Stromal cell of bone marrow (primary cell): ENCODE data around the gene UTF1.
"Not testable (repeated sequence)": the region's sequence is repeated elsewhere in the genome, so short reads cannot be mapped to it uniquely, and the experiment has no call there.

Experiments
- DNase-seq: peaks from one replicate; pipeline ENCODE4 v3.0.0-alpha.2; 2012; ENCODE audit warnings: low read depth

The UTF1 gene

GRCh38 chr10:133229265-133230043 lies 563 bp upstream of the UTF1 start:
- DNase-seq = no peak

GRCh38 chr10:133230387-133231195 lies 574 bp downstream of the UTF1 start:
- DNase-seq = no peak

- no peak for DNase-seq
These were observed 1.4 kb downstream of the UTF1 start for GRCh38 chr10:133231244-133231945.

GRCh38 chr10:133231946-133232574 lies 2.0 kb downstream of the UTF1 start:
- no peak for DNase-seq

GRCh38 chr10:133234796-133235195 lies 4.8 kb downstream of the UTF1 start:
- DNase-seq = not testable (repeated sequence)

GRCh38 chr10:133235265-133235855 lies 5.3 kb downstream of the UTF1 start:
- DNase-seq = no peak

DNA sequence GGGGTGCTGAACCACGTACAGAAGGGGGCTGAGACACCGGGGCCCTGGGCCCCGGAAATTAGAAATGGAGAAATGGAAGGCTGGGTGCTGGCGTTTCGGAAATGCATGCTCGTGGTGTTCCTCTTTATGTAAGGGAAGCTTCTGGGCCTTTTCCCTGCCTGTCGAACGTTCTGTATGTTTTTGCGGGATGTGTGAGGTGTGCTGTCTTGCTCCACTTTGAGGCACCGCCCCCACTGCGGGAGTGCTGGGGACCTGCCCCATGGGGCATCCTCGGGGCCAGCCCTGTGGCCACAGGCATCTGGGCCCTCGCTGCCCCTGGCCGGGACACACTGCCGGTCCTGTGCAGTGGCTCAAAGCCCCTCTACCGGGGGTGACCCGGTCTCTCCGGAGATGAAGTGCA lies 5.9 kb downstream of the UTF1 start:
- no peak for DNase-seq

- no peak for DNase-seq
These were observed 6.6 kb downstream of the UTF1 start for GRCh38 chr10:133236401-133237240.

DNA sequence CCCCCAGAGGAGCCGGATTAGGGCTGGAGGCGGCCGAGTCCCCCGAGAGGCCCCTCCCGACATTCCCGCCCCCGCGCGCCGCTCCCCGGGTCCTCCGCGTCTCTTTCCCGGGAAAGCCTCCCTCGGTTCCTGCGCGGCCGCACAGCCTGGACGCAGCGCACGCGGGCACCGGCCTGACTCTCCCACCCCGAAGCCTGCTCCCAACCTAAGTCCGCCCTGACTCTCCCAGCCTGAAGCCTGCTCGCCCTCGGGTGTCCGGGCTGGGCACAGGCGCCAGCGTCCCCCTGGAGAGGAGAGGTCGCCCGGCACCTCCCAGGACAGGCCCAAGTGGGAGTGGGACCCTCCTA lies 7.2 kb downstream of the UTF1 start:
- DNase-seq = no peak

- DNase-seq = no peak
These were observed 7.8 kb downstream of the UTF1 start, which contains the start of gene VENTX for GRCh38 chr10:133237588-133238465. VENTX (plus strand) TSS chr10:133237855; CDS start chr10:133237915, 60 bp downstream.

DNA sequence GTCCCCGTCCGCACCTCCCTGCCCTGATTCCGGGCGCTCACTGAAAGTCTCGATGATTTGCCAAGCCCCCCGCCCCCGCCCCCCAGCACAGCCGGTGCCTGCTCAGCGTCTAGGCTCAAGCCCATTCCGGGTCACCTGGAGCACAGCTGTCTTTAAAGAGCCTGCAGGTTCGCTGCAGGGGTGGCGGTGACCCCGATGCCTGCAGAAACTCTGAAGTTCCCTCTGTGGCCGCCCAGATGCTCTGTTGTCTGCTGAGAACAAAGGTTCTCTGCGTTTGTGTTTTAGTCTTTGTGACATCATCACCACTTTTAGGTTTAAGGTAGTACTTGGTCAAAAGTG lies 8.4 kb downstream of the UTF1 start:
- no peak for DNase-seq

- DNase-seq = no peak
These were observed 10.0 kb downstream of the UTF1 start for GRCh38 chr10:133239990-133240389.

GRCh38 chr10:133241501-133242205 lies 11.6 kb downstream of the UTF1 start:
- DNase-seq = no peak

GRCh38 chr10:133242611-133243356 lies 12.8 kb downstream of the UTF1 start:
- no peak for DNase-seq

DNA sequence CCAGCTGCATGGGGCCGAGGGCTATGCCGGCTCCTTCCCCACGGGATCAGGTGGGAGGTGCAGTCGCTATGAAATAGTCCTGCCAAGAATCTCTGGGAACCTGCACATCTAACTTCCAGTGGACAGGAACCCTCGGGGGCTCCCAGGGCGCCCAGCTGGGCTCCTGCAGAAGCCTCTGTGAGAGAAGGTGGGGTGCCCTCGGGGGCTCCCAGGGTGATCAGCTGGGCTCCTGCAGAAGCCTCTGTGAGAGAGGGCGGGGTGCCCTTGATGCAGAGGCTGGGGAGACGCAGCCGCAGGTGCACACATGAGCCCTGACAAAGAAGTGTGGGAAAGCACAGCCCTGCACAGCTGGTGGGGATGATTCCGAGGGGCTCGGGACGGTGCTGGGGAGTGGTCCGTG lies 13.6 kb downstream of the UTF1 start:
- no peak for DNase-seq

GRCh38 chr10:133245439-133246235 lies 15.6 kb downstream of the UTF1 start:
- no peak for DNase-seq

DNA sequence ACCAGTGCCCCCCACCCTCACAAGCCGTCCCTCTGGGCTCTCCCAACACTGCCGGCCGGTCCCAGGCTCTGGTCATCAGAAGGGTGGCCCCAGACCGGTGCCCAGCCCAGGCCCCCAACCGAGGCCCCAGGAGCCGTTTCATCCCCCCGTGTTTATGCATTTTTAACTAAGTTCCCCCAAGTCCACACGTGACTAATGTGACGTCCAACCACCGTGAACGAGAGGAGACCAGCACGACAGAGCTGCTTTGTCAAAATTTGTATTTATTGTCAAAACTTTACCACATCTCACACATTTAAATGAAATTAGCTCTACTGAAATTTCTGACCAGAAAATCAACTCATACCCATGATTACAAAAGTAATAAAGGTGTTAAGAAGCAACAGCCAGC lies 16.2 kb downstream of the UTF1 start:
- DNase-seq = no peak
